HepG2 (cell line): ENCODE results near the gene KIAA0232. TPM values are rescaled to one million over a fixed set of nuclear protein-coding genes. Genes with fewer than 3 reads are reported as not detected.

ENCODE experiments used
- AGO2 ChIP-seq: fragments of 200-400 bp; formaldehyde crosslinking; optimal IDR thresholded peaks from 2 replicates; pipeline ENCODE3; 2017; ENCODE audit warnings: mild to moderate bottlenecking, low read depth, low read length, moderate library complexity
- HNRNPK ChIP-seq: fragments of 200-400 bp; formaldehyde crosslinking; IDR thresholded peaks from 2 replicates; pipeline ENCODE4 v1.6.1; 2018; ENCODE audit warnings: low read length, low read depth, moderate library complexity, mild to moderate bottlenecking; ENCODE audit not compliant: poor library complexity, severe bottlenecking
- JARID2 ChIP-seq: sonication (generic); formaldehyde crosslinking; IDR thresholded peaks from 2 replicates; pipeline ENCODE4 v1.8.1; 2023; ENCODE audit warnings: missing genetic modification reagents, inconsistent platforms; ENCODE audit not compliant: insufficient replicate concordance
- KAT8 ChIP-seq: IDR thresholded peaks from 2 replicates; pipeline ENCODE4 v1.6.1; 2016; ENCODE audit warnings: missing genetic modification reagents, missing compliant biosample characterization
- NFE2L2 ChIP-seq: fragments of 150-350 bp; IDR thresholded peaks from 2 replicates; pipeline ENCODE4 v1.6.1; 2014; ENCODE audit warnings: low read length
- PITX1 ChIP-seq: sonication (generic); formaldehyde crosslinking; IDR thresholded peaks from 2 replicates; pipeline ENCODE4 v1.5.1; 2020; ENCODE audit warnings: mild to moderate bottlenecking, missing genetic modification reagents
- RFX5 ChIP-seq: IDR thresholded peaks from 2 replicates; pipeline ENCODE4 v1.6.1; 2011; ENCODE audit warnings: low read depth, low read length, improper control_type of control experiment
- RFXANK ChIP-seq: IDR thresholded peaks from 2 replicates; pipeline ENCODE4 v1.6.1; 2016
- SIX4 ChIP-seq: sonication (generic); formaldehyde crosslinking; IDR thresholded peaks from 2 replicates; pipeline ENCODE4 v1.4.0; 2020; ENCODE audit warnings: missing genetic modification reagents
- SKI ChIP-seq: fragments of 450-650 bp; IDR thresholded peaks from one replicate; pipeline ENCODE4 v1.6.1; 2018; ENCODE audit warnings: mild to moderate bottlenecking; ENCODE audit not compliant: partially characterized antibody
- ZBTB8A ChIP-seq: sonication (generic); formaldehyde crosslinking; IDR thresholded peaks from 2 replicates; pipeline ENCODE4 v1.4.0; 2020; ENCODE audit warnings: mild to moderate bottlenecking, low read depth, missing genetic modification reagents, borderline replicate concordance
- ZKSCAN1 ChIP-seq: fragments of 150-350 bp; IDR thresholded peaks from 2 replicates; pipeline ENCODE4 v1.6.1; 2014; ENCODE audit warnings: low read length
- ZNF20 ChIP-seq: sonication (generic); formaldehyde crosslinking; IDR thresholded peaks from 2 replicates; pipeline ENCODE4 v1.4.0; 2020; ENCODE audit warnings: mild to moderate bottlenecking, moderate library complexity, missing genetic modification reagents
- ZNF501 ChIP-seq: sonication (generic); formaldehyde crosslinking; IDR thresholded peaks from 2 replicates; pipeline ENCODE4 v1.5.1; 2020; ENCODE audit warnings: mild to moderate bottlenecking, moderate library complexity, missing genetic modification reagents
- ZNF547 ChIP-seq: sonication (generic); formaldehyde crosslinking; IDR thresholded peaks from 2 replicates; pipeline ENCODE4 v1.5.1; 2020; ENCODE audit warnings: mild to moderate bottlenecking, missing genetic modification reagents
- ZNF563 ChIP-seq: sonication (generic); formaldehyde crosslinking; IDR thresholded peaks from 2 replicates; pipeline ENCODE4 v1.8.0; 2022; ENCODE audit warnings: mild to moderate bottlenecking, moderate library complexity, missing genetic modification reagents
- ZNF567 ChIP-seq: sonication (generic); formaldehyde crosslinking; IDR thresholded peaks from 2 replicates; pipeline ENCODE4 v1.8.1; 2023; ENCODE audit warnings: mild to moderate bottlenecking, missing genetic modification reagents, borderline replicate concordance
- ZNF644 ChIP-seq: IDR thresholded peaks from 2 replicates; pipeline ENCODE4 v1.6.1; 2016; ENCODE audit warnings: low read depth
- ZNF7 ChIP-seq: IDR thresholded peaks from 2 replicates; pipeline ENCODE4 v1.6.1; 2016; ENCODE audit warnings: missing biosample characterization, missing genetic modification reagents
- ZNF788 ChIP-seq: sonication (generic); formaldehyde crosslinking; IDR thresholded peaks from 2 replicates; pipeline ENCODE4 v1.5.0; 2020; ENCODE audit warnings: mild to moderate bottlenecking, missing genetic modification reagents, borderline replicate concordance
- ZNF839 ChIP-seq: sonication (generic); formaldehyde crosslinking; IDR thresholded peaks from 2 replicates; pipeline ENCODE4 v1.4.0; 2020; ENCODE audit warnings: missing genetic modification reagents, mild to moderate bottlenecking, borderline replicate concordance
- polyA plus RNA-seq, 8 experiments: library from polyadenylated mRNA; depleted of rRNA in 3 of 8; stranded (reverse) in 7 of 8; unstranded in 1 of 8; fragments of >200 nt; fragmentation: Illumina TruSeq in 4 of 8; extraction: Trizol in 4 of 8; gene quantifications; 2 replicates each; pipeline versions ENCODE4 v1.2.1 to v1.2.3, GENCODE V29; 2011 to 2016; ENCODE audit warnings: low read depth in 4 of 8, missing spikeins in 1 of 8, mixed read lengths in 1 of 8; ENCODE audit not compliant: insufficient read depth in 1 of 8
- total RNA-seq, 5 experiments: library from RNA; depleted of rRNA; stranded (reverse); fragments of >200 nt; fragmentation: Illumina TruSeq; extraction: Trizol; gene quantifications; 2 replicates each; pipeline ENCODE4 v1.2.3, GENCODE V29; 2016; ENCODE audit warnings: low read depth in 1 of 5
- TF ChIP-seq, protein P1 (sequence below): sonication (generic); formaldehyde crosslinking; IDR thresholded peaks from 2 replicates; pipeline ENCODE4 v1.9.0; 2022; ENCODE audit warnings: low read depth, missing genetic modification reagents
- TF ChIP-seq, protein P2 (sequence below): sonication (generic); formaldehyde crosslinking; IDR thresholded peaks from 2 replicates; pipeline ENCODE4 v1.9.0; 2022; ENCODE audit warnings: missing genetic modification reagents, mild to moderate bottlenecking, borderline replicate concordance
- TF ChIP-seq, protein P3 (sequence below): sonication (generic); formaldehyde crosslinking; IDR thresholded peaks from 2 replicates; pipeline ENCODE4 v1.5.1; 2020; ENCODE audit warnings: mild to moderate bottlenecking, missing genetic modification reagents, moderate library complexity

The KIAA0232 gene
- total and polyA plus RNA-seq, 2 of the 13 experiments (the other 11 are each of a cell fraction or from before 2014, with no cell fraction given) = 7.8 to 17.1 TPM

DNA sequence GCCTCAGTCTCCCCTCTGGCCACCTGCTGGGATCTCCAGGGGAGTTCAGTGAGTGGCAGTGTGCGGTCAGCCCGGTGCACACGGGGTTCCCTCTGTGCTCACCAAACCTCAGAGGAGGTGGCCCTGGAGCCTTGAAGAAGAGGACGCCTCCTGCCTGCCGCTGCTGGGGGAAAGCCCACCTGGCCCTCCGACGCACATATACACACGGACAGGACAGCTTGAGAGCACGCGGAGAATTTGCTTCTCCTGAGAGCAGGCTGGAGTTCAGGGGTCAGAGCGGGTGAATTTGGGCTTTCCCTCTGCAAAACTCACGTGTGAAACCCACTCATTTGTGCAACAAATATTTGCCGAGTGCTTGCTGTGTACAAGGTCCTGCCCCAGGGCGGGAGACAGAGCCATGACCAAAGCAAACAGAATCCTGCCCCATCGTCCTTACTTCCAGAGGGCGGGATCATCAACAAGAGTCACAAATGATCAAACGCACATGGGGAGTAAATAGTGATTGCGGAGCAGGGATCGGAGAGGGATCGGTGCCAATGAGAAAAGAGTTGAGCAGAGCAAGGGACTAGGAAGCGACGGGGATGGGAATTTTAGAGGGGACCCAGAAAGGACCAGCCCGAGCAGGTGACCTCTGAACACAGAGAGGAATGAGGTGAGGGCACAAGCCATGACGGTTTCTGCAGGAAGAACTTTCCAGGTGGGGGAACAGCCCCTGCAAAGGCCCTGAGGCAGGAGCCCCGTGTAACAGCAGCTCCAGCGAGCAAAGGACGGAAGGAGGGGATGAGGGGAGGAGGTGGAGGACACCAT is 49.0 kb upstream of the KIAA0232 start (continued):
- TF ChIP-seq ZNF20 (CRISPR knock-in tag) = no peak
- TF ChIP-seq, protein P1, sequence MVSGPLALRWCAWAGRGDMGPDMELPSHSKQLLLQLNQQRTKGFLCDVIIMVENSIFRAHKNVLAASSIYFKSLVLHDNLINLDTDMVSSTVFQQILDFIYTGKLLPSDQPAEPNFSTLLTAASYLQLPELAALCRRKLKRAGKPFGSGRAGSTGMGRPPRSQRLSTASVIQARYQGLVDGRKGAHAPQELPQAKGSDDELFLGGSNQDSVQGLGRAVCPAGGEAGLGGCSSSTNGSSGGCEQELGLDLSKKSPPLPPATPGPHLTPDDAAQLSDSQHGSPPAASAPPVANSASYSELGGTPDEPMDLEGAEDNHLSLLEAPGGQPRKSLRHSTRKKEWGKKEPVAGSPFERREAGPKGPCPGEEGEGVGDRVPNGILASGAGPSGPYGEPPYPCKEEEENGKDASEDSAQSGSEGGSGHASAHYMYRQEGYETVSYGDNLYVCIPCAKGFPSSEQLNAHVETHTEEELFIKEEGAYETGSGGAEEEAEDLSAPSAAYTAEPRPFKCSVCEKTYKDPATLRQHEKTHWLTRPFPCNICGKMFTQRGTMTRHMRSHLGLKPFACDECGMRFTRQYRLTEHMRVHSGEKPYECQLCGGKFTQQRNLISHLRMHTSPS (CRISPR knock-in tag) = no peak; the same call in 1 of the 2 replicates
- no peak for TF ChIP-seq ZNF7 (CRISPR knock-in tag)
- no peak for TF ChIP-seq RFXANK (CRISPR knock-in tag)
- TF ChIP-seq ZNF644 (CRISPR knock-in tag) = no peak
- no peak for TF ChIP-seq SIX4 (CRISPR knock-in tag)
- TF ChIP-seq RFX5 = no peak
- 0 out of 2 replicates have a peak, but pooled peaks have one; percentile 8 for TF ChIP-seq ZNF567 (CRISPR knock-in tag)
- TF ChIP-seq KAT8 (CRISPR knock-in tag) = peak; percentile 57
- TF ChIP-seq, protein P2, sequence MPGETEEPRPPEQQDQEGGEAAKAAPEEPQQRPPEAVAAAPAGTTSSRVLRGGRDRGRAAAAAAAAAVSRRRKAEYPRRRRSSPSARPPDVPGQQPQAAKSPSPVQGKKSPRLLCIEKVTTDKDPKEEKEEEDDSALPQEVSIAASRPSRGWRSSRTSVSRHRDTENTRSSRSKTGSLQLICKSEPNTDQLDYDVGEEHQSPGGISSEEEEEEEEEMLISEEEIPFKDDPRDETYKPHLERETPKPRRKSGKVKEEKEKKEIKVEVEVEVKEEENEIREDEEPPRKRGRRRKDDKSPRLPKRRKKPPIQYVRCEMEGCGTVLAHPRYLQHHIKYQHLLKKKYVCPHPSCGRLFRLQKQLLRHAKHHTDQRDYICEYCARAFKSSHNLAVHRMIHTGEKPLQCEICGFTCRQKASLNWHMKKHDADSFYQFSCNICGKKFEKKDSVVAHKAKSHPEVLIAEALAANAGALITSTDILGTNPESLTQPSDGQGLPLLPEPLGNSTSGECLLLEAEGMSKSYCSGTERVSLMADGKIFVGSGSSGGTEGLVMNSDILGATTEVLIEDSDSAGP = no peak; the same call in 1 of the 2 replicates
- TF ChIP-seq ZNF839 (CRISPR knock-in tag) = no peak
- peak; percentile 58 for TF ChIP-seq ZNF501 (CRISPR knock-in tag)
- no peak for TF ChIP-seq HNRNPK
- TF ChIP-seq ZNF547 (CRISPR knock-in tag) = peak; percentile 80
- TF ChIP-seq SKI = no peak
- TF ChIP-seq, protein P3, sequence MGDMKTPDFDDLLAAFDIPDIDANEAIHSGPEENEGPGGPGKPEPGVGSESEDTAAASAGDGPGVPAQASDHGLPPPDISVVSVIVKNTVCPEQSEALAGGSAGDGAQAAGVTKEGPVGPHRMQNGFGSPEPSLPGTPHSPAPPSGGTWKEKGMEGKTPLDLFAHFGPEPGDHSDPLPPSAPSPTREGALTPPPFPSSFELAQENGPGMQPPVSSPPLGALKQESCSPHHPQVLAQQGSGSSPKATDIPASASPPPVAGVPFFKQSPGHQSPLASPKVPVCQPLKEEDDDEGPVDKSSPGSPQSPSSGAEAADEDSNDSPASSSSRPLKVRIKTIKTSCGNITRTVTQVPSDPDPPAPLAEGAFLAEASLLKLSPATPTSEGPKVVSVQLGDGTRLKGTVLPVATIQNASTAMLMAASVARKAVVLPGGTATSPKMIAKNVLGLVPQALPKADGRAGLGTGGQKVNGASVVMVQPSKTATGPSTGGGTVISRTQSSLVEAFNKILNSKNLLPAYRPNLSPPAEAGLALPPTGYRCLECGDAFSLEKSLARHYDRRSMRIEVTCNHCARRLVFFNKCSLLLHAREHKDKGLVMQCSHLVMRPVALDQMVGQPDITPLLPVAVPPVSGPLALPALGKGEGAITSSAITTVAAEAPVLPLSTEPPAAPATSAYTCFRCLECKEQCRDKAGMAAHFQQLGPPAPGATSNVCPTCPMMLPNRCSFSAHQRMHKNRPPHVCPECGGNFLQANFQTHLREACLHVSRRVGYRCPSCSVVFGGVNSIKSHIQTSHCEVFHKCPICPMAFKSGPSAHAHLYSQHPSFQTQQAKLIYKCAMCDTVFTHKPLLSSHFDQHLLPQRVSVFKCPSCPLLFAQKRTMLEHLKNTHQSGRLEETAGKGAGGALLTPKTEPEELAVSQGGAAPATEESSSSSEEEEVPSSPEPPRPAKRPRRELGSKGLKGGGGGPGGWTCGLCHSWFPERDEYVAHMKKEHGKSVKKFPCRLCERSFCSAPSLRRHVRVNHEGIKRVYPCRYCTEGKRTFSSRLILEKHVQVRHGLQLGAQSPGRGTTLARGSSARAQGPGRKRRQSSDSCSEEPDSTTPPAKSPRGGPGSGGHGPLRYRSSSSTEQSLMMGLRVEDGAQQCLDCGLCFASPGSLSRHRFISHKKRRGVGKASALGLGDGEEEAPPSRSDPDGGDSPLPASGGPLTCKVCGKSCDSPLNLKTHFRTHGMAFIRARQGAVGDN (CRISPR knock-in tag) = peak; percentile 88
- TF ChIP-seq ZNF788 = peak; percentile 57; the same call in 1 of the 2 replicates
- TF ChIP-seq ZKSCAN1 = no peak
- no peak for TF ChIP-seq ZNF563 (CRISPR knock-in tag)
- TF ChIP-seq JARID2 (CRISPR knock-in tag) = no peak
- TF ChIP-seq NFE2L2 = no peak
- TF ChIP-seq PITX1 = peak; percentile 73
- peak; percentile 68 for TF ChIP-seq AGO2
- TF ChIP-seq ZBTB8A = peak; percentile 57; the same call in 1 of the 2 replicates
